Measurements from ENCODE around the gene SMIM38. TPM values are rescaled to one million over a fixed set of nuclear protein-coding genes. Genes with fewer than 3 reads are reported as not detected.

SMIM38 gene
- total RNA-seq, 1 donor from 2014 or later = not detected

- Mint-ChIP-seq H3K27me3 (ENCODE audit: unreplicated experiment) (peaks cover 9% of the 10 kb centered on the region), H3K4me3 (ENCODE audit: unreplicated experiment) (no peak overlapping the region), H3K36me3 (ENCODE audit: low read depth, unreplicated experiment) (no peaks in the 10 kb centered on the region), H3K27ac (ENCODE audit: unreplicated experiment) (no peak overlapping the region), H3K9me3 (ENCODE audit: unreplicated experiment) (no peaks in the 10 kb centered on the region), H3K4me1 (ENCODE audit: unreplicated experiment) (no peaks in the 10 kb centered on the region)
- TF ChIP-seq CTCF (IDR thresholded peaks at IDR 0.05; ENCODE audit: unreplicated experiment) = no peak
- DNase-seq (ENCODE audit: low spot score) = no peak
These were observed 49.4 kb downstream of the SMIM38 start for GRCh38 chr11:69204941-69205742.

Other genes with a start within 250 kb of the SMIM38 start
- not detected for gene MRGPRD, start 174.9 kb upstream of the SMIM38 start, total RNA-seq (ENCODE audit: unreplicated experiment)
- gene MRGPRF, start 142.7 kb upstream of the SMIM38 start, total RNA-seq (ENCODE audit: unreplicated experiment) = 0.54 TPM
- 31.4 TPM for gene TPCN2, start 107.0 kb upstream of the SMIM38 start, total RNA-seq (ENCODE audit: unreplicated experiment)
- not detected for gene MYEOV, start 138.2 kb downstream of the SMIM38 start, total RNA-seq (ENCODE audit: unreplicated experiment)

Data from endothelial cell (in vitro differentiated cells).